ENCODE measurements around the gene TSPAN17. TPM values are rescaled to one million over a fixed set of nuclear protein-coding genes. Genes with fewer than 3 reads are reported as not detected.

TSPAN17 gene
- polyA plus RNA-seq, 4 donors, result 20.7 to 35.2 (median 24.2) TPM

DNA sequence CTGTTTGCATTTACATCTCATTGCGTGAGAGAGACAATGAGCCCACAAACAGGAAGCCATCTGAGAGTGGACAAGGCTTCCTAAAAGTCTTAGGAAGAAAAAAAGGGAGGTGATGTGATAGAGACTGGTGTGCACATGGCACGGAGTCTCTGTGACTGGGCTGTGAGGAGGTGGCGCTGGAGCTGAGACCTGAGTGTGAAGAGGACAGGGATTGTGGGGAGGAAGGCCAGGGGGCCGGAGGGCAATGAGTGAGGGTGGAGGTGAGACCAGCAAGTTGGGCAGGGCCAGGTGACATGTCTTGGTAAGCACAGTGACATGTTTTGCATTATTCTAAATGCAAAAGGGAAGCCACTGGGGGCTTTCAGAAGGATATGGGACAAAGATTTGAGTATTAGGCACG lies 45.0 kb downstream of the TSPAN17 start:
- Histone ChIP-seq H3K4me1 (ENCODE audit: control insufficient read depth in 3 of 3, insufficient read depth in 2 of 3, low read depth in 1 of 3, low read length in 2 of 3) (peaks cover 0 to 11% (median 4%) of the 10 kb centered on the region in 3 donors), H3K27ac (ENCODE audit: low read depth in 1 of 3, low read length in 2 of 3) (peak overlapping the region in 1 of 3 donors; percentile 40), H3K4me3 (ENCODE audit: low read depth in 1 of 3, low read length in 3 of 3) (no peak overlapping the region), H3K36me3 (ENCODE audit: control insufficient read depth in 3 of 3, insufficient read depth in 2 of 3, low read depth in 1 of 3, low read length in 3 of 3) (no peaks in the 10 kb centered on the region), H3K27me3 (ENCODE audit: control insufficient read depth in 3 of 3, insufficient read depth in 3 of 3, low read length in 3 of 3) (peaks cover 0 to 29% (median 14%) of the 10 kb centered on the region in 3 donors), H3K9me3 (ENCODE audit: control insufficient read depth in 2 of 2, insufficient read depth in 1 of 2, low read depth in 1 of 2, low read length in 1 of 2) (peaks cover 0 to 10% of the 10 kb centered on the region in 2 donors)
- 25 to 52% (median 50%) methylated on average over 5 of the region's 5 CpGs for WGBS, 3 donors
- FAIRE-seq (no peak), DNase-seq (peak in 1 of 2 donors; percentile 49)

DNA sequence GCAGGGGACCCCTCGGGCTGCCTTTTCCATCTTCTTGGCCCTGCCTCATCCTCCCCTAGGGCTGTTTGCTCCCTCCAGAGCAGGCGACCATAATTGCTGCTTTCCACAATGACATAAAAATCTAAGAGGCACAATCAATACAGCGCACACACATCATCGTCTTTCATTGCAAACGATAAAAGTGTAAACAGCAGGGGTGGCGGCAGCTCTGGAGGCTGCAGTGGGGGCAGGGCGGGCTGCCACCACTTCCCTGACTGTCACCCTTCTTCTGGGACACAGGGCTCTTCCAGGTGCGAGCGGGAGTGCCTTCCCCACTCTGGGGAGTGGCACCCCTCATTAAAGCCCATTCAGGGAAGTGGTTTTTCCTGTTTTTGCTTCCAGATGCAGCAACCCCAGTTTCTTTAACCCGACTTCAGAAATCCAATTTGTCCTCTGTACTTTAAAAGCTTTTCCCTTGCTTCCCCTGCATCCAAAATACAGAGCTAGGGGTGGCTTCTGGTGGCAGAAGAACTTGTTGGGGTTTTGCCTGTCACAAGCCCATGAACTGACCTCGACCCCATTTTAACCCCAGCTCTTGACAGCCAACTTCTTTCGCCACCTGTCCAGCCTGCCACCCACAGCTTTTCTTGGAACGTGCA lies 45.7 kb downstream of the TSPAN17 start:
- Histone ChIP-seq H3K4me3 (ENCODE audit: low read depth in 1 of 3, low read length in 3 of 3) (no peak overlapping the region), H3K36me3 (ENCODE audit: control insufficient read depth in 3 of 3, insufficient read depth in 2 of 3, low read depth in 1 of 3, low read length in 3 of 3) (no peaks in the 10 kb centered on the region), H3K9me3 (ENCODE audit: control insufficient read depth in 2 of 2, insufficient read depth in 1 of 2, low read depth in 1 of 2, low read length in 1 of 2) (peaks cover 0 to 4% of the 10 kb centered on the region in 2 donors), H3K27me3 (ENCODE audit: control insufficient read depth in 3 of 3, insufficient read depth in 3 of 3, low read length in 3 of 3) (peaks cover 0 to 30% (median 14%) of the 10 kb centered on the region in 3 donors), H3K27ac (ENCODE audit: low read depth in 1 of 3, low read length in 2 of 3) (peak overlapping the region in 2 of 3 donors; percentile 45 to 58), H3K4me1 (ENCODE audit: control insufficient read depth in 3 of 3, insufficient read depth in 2 of 3, low read depth in 1 of 3, low read length in 2 of 3) (peaks cover 0 to 11% (median 4%) of the 10 kb centered on the region in 3 donors)
- WGBS, 3 donors, result 4 to 14% (median 9%) methylated on average over 13 of the region's 13 CpGs
- peak; percentile 65 to 68 for DNase-seq
- no peak for FAIRE-seq

- Histone ChIP-seq H3K27me3 (ENCODE audit: control insufficient read depth in 3 of 3, insufficient read depth in 3 of 3, low read length in 3 of 3) (peaks cover 0 to 35% (median 14%) of the 10 kb centered on the region in 3 donors), H3K9me3 (ENCODE audit: control insufficient read depth in 2 of 2, insufficient read depth in 1 of 2, low read depth in 1 of 2, low read length in 1 of 2) (no peaks in the 10 kb centered on the region), H3K4me3 (ENCODE audit: low read depth in 1 of 3, low read length in 3 of 3) (no peak overlapping the region), H3K4me1 (ENCODE audit: control insufficient read depth in 3 of 3, insufficient read depth in 2 of 3, low read depth in 1 of 3, low read length in 2 of 3) (peaks cover 0 to 11% (median 4%) of the 10 kb centered on the region in 3 donors), H3K27ac (ENCODE audit: low read depth in 1 of 3, low read length in 2 of 3) (peak overlapping the region in 1 of 3 donors; percentile 58), H3K36me3 (ENCODE audit: control insufficient read depth in 3 of 3, insufficient read depth in 2 of 3, low read depth in 1 of 3, low read length in 3 of 3) (no peaks in the 10 kb centered on the region)
- peak; percentile 49 to 61 for DNase-seq
- no peak for FAIRE-seq
- WGBS, 3 donors, result 8 to 29% (median 25%) methylated on average over 13 of the region's 13 CpGs
Measured at GRCh38 chr5:176693477-176693851, 46.2 kb downstream of the TSPAN17 start.

GRCh38 chr5:176694146-176694545 lies 46.9 kb downstream of the TSPAN17 start:
- peaks cover 0 to 37% (median 18%) of the 10 kb centered on the region in 3 donors for H3K27me3 ChIP-seq (ENCODE audit: control insufficient read depth in 3 of 3, insufficient read depth in 3 of 3, low read length in 3 of 3)
- no peak for DNase-seq
- WGBS, 3 donors, result 74 to 84% (median 80%) methylated on average over 10 of the region's 10 CpGs

GRCh38 chr5:176694631-176695030 lies 47.3 kb downstream of the TSPAN17 start:
- H3K36me3 ChIP-seq (ENCODE audit: control insufficient read depth in 3 of 3, insufficient read depth in 2 of 3, low read depth in 1 of 3, low read length in 3 of 3), result no peaks in the 10 kb centered on the region
- 75 to 91% (median 86%) methylated on average over 9 of the region's 9 CpGs for WGBS, 3 donors
- DNase-seq (no peak), FAIRE-seq (no peak)
- H3K27ac ChIP-seq (ENCODE audit: low read depth in 1 of 3, low read length in 2 of 3), result no peak overlapping the region
- peaks cover 0 to 39% (median 18%) of the 10 kb centered on the region in 3 donors for H3K27me3 ChIP-seq (ENCODE audit: control insufficient read depth in 3 of 3, insufficient read depth in 3 of 3, low read length in 3 of 3)
- peaks cover 0 to 11% (median 4%) of the 10 kb centered on the region in 3 donors for H3K4me1 ChIP-seq (ENCODE audit: control insufficient read depth in 3 of 3, insufficient read depth in 2 of 3, low read depth in 1 of 3, low read length in 2 of 3)
- H3K9me3 ChIP-seq (ENCODE audit: control insufficient read depth in 2 of 2, insufficient read depth in 1 of 2, low read depth in 1 of 2, low read length in 1 of 2), result no peaks in the 10 kb centered on the region
- no peak overlapping the region for H3K4me3 ChIP-seq (ENCODE audit: low read depth in 1 of 3, low read length in 3 of 3)

More at GRCh38 chr5:176694146-176694545, 46.9 kb downstream of the TSPAN17 start:
- Histone ChIP-seq H3K27ac (ENCODE audit: low read depth in 1 of 3, low read length in 2 of 3) (no peak overlapping the region), H3K4me1 (ENCODE audit: control insufficient read depth in 3 of 3, insufficient read depth in 2 of 3, low read depth in 1 of 3, low read length in 2 of 3) (peaks cover 0 to 11% (median 4%) of the 10 kb centered on the region in 3 donors), H3K4me3 (ENCODE audit: low read depth in 1 of 3, low read length in 3 of 3) (no peak overlapping the region), H3K36me3 (ENCODE audit: control insufficient read depth in 3 of 3, insufficient read depth in 2 of 3, low read depth in 1 of 3, low read length in 3 of 3) (no peaks in the 10 kb centered on the region), H3K9me3 (ENCODE audit: control insufficient read depth in 2 of 2, insufficient read depth in 1 of 2, low read depth in 1 of 2, low read length in 1 of 2) (no peaks in the 10 kb centered on the region)
- no peak for FAIRE-seq

- WGBS, 3 donors, result 71 to 81% (median 75%) methylated on average over 8 of the region's 8 CpGs
- Histone ChIP-seq H3K4me3 (ENCODE audit: low read depth in 1 of 3, low read length in 3 of 3) (no peak overlapping the region), H3K36me3 (ENCODE audit: control insufficient read depth in 3 of 3, insufficient read depth in 2 of 3, low read depth in 1 of 3, low read length in 3 of 3) (no peaks in the 10 kb centered on the region), H3K27me3 (ENCODE audit: control insufficient read depth in 3 of 3, insufficient read depth in 3 of 3, low read length in 3 of 3) (peaks cover 0 to 39% (median 18%) of the 10 kb centered on the region in 3 donors), H3K9me3 (ENCODE audit: control insufficient read depth in 2 of 2, insufficient read depth in 1 of 2, low read depth in 1 of 2, low read length in 1 of 2) (no peaks in the 10 kb centered on the region), H3K4me1 (ENCODE audit: control insufficient read depth in 3 of 3, insufficient read depth in 2 of 3, low read depth in 1 of 3, low read length in 2 of 3) (peaks cover 0 to 11% (median 4%) of the 10 kb centered on the region in 3 donors), H3K27ac (ENCODE audit: low read depth in 1 of 3, low read length in 2 of 3) (no peak overlapping the region)
- DNase-seq, result no peak
- no peak for FAIRE-seq
Measured at GRCh38 chr5:176695073-176695472, 47.8 kb downstream of the TSPAN17 start.

DNA sequence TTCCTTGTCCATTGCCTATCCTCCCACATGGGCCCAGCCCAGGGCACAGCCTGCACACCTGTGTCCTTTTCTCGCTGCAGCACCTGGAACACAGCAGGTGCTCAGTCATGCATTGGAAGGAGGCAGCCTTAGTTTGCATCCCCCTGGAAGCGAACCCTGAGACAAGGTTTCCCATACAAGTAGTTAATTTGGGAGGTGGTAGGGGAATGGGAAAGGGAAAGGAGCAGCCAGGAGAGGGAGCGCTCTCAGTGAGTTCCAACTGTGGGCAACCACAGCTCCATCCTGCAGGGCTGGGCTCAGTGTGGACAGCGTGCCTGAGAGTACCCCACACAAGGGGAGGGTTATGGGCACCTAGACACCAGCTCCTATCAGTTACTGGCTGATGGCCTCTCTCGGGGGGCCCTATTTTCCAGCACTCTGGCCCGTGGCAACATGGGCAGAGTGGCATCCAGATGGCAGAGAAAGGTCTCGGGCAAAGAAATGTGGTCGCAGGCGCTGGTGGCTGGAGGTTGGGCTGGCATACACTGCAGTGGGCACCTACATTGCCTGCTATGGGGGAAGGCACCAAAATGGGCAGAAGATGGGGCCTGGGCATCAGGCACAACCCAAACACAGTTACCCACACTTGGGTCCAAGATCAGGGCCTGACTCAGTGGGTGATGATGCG lies 50.1 kb downstream of the TSPAN17 start:
- Histone ChIP-seq H3K9me3 (ENCODE audit: control insufficient read depth in 2 of 2, insufficient read depth in 1 of 2, low read depth in 1 of 2, low read length in 1 of 2) (no peaks in the 10 kb centered on the region), H3K36me3 (ENCODE audit: control insufficient read depth in 3 of 3, insufficient read depth in 2 of 3, low read depth in 1 of 3, low read length in 3 of 3) (no peaks in the 10 kb centered on the region), H3K4me3 (ENCODE audit: low read depth in 1 of 3, low read length in 3 of 3) (no peak overlapping the region), H3K27me3 (ENCODE audit: control insufficient read depth in 3 of 3, insufficient read depth in 3 of 3, low read length in 3 of 3) (peaks cover 0 to 39% (median 17%) of the 10 kb centered on the region in 3 donors), H3K4me1 (ENCODE audit: control insufficient read depth in 3 of 3, insufficient read depth in 2 of 3, low read depth in 1 of 3, low read length in 2 of 3) (peaks cover 0 to 9% (median 2%) of the 10 kb centered on the region in 3 donors), H3K27ac (ENCODE audit: low read depth in 1 of 3, low read length in 2 of 3) (no peak overlapping the region)
- FAIRE-seq (no peak), DNase-seq (no peak)
- 72 to 79% (median 78%) methylated on average over 10 of the region's 10 CpGs for WGBS, 3 donors

DNA sequence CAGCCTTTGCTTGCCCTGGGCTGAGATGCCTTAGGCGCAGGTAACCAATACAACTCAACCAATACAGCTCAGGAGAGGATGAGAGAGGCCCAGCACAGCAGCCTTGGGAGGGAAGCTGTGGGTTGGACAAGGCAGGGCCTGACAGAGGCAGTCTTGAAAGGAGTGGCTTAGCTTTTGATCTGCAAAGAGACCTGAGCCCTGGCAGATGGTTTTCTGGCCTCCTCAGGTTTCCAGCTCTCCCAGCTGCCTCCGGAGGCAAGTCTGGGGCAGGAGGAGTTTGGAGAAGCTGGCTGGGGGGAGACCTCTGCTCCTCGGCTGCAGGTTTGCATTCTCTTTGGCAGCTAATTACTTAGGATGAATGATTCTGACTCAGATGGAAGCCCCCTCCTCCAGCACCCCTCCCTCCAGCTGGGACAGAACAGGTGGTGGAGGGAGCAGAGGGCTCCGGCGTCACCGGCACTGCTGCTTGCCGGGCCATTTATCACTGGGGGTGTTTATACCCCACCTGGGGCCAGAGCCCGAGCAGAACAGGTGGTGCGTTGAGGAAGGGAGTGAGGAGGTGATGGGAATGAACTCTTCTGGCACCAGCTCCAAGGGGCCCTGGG lies 50.8 kb downstream of the TSPAN17 start:
- H3K9me3 ChIP-seq (ENCODE audit: control insufficient read depth in 2 of 2, insufficient read depth in 1 of 2, low read depth in 1 of 2, low read length in 1 of 2), result no peaks in the 10 kb centered on the region
- DNase-seq (no peak), FAIRE-seq (no peak)
- no peaks in the 10 kb centered on the region for H3K36me3 ChIP-seq (ENCODE audit: control insufficient read depth in 3 of 3, insufficient read depth in 2 of 3, low read depth in 1 of 3, low read length in 3 of 3)
- no peak overlapping the region for H3K4me3 ChIP-seq (ENCODE audit: low read depth in 1 of 3, low read length in 3 of 3)
- peaks cover 0 to 34% (median 16%) of the 10 kb centered on the region in 3 donors for H3K27me3 ChIP-seq (ENCODE audit: control insufficient read depth in 3 of 3, insufficient read depth in 3 of 3, low read length in 3 of 3)
- no peak overlapping the region for H3K27ac ChIP-seq (ENCODE audit: low read depth in 1 of 3, low read length in 2 of 3)
- 27 to 44% (median 28%) methylated on average over 9 of the region's 9 CpGs for WGBS, 3 donors
- H3K4me1 ChIP-seq (ENCODE audit: control insufficient read depth in 3 of 3, insufficient read depth in 2 of 3, low read depth in 1 of 3, low read length in 2 of 3), result peaks cover 0 to 2% (median 0%) of the 10 kb centered on the region in 3 donors

Data from small intestine (tissue), 7 donors.